Vein endothelial cell (primary cell): ENCODE data around the gene PHLDA2. TPM values are rescaled to one million over a fixed set of nuclear protein-coding genes. Genes with fewer than 3 reads are reported as not detected.

Experiments used
- small RNA-seq: library from RNA; depleted of rRNA; stranded (forward); fragments of <200 nt; gene quantifications from one replicate; pipeline ENCODE3, GENCODE V24; 2012
- total RNA-seq: library from RNA; depleted of rRNA; stranded (reverse); fragments of >200 nt; gene quantifications from 2 replicates; pipeline ENCODE4 v1.2.3, GENCODE V29; 2012

PHLDA2 gene, protein sequence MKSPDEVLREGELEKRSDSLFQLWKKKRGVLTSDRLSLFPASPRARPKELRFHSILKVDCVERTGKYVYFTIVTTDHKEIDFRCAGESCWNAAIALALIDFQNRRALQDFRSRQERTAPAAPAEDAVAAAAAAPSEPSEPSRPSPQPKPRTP
- total RNA-seq: 7.2 and 8.8 TPM in 2 replicates

DNA sequence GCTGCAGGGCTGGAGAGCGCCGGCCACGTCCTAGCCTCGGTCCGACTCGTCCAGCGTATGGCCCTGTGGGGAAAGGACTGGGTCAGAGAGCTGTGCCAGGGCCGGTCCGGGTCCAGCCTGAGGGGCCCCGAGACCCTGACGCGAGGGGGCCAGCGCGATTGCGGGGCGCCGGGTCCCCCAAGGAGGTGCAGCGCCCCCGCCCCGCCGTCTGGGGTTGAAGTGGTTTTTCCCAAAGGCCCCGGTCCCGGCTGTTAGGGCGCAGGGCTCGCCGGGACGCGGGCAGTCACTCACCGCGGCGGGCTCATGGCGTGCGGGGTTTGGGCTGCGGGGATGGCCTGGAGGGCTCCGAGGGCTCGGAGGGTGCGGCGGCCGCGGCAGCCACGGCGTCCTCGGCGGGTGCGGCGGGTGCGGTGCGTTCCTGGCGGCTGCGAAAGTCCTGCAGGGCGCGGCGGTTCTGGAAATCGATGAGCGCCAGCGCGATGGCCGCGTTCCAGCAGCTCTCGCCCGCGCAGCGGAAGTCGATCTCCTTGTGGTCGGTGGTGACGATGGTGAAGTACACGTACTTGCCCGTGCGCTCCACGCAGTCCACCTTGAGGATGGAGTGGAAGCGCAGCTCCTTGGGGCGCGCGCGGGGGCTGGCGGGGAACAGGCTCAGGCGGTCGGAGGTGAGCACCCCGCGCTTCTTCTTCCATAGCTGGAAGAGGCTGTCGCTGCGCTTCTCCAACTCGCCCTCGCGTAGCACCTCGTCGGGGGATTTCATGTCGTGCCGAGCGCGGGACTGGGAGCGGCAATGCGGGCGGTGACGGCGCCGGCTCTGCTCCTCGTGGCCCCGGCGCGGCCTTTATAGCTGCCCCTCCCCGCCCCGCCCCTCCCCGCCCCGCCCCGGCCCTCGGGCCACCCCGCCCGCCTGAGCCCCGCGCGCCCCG, at the start of gene PHLDA2:
PHLDA2 (minus strand) TSS at position 816 of the 926 bp plus-strand sequence; CDS start at position 760, 56 bp downstream.

DNA sequence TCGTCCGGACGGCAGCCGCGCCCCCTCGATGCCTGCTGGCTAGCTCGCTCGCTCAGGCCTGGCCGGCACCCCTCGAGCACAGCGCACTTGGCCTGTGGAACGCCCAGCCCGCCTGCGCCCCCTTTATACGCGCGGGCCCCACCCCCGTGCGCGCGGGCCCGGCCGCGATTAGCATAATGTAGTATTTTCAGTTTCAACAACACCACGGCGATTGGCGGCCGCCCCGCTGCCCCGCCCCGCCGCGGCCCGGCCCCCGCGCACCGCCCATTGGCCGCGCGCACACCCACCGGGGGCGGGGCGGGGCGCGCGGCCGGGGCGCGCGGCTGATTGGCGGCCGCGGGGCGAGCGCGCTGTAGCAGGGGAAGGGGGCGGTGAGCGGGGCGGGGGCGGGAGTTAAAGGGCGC, 43.5 kb downstream of the PHLDA2 start, which contains the start of gene CDKN1C:
CDKN1C (minus strand) TSS at position 98 of the 404 bp plus-strand sequence. CDS start 319 bp downstream, outside the sequence.

Small RNA genes within 50 kb of the gene (small RNA-seq; reads per million reads assigned to genes)
- 10.3 reads per million, percentile 96 among the genes with 10 or more reads in this experiment for gene SNORA54

Other genes with a start within 250 kb of the PHLDA2 start
- gene KCNQ1OT1, start 229.4 kb downstream of the PHLDA2 start, total RNA-seq: 1.8 and 2.3 TPM in 2 replicates
- 5.6 and 8.2 TPM in 2 replicates for gene CDKN1C, start 43.6 kb downstream of the PHLDA2 start, total RNA-seq
- gene NAP1L4, start 62.9 kb upstream of the PHLDA2 start, total RNA-seq: 116 and 137 TPM in 2 replicates
- gene CARS1, start 128.0 kb upstream of the PHLDA2 start, total RNA-seq: 48.0 and 50.4 TPM in 2 replicates
- gene OSBPL5, start 235.9 kb upstream of the PHLDA2 start, total RNA-seq: 34.4 and 44.7 TPM in 2 replicates